ENCODE measurements around the gene WBP2NL.

WBP2NL gene

GRCh38 chr22:42074132-42074811, 75.7 kb downstream of the WBP2NL start, which contains the start of gene PHETA2:
Gene PHETA2 (plus strand): TSS chr22:42074248. CDS start chr22:42077294, 3,046 bp downstream.
- peak in 5 of 6 experiments; percentile 18 to 54 (median 34) for DNase-seq

DNA sequence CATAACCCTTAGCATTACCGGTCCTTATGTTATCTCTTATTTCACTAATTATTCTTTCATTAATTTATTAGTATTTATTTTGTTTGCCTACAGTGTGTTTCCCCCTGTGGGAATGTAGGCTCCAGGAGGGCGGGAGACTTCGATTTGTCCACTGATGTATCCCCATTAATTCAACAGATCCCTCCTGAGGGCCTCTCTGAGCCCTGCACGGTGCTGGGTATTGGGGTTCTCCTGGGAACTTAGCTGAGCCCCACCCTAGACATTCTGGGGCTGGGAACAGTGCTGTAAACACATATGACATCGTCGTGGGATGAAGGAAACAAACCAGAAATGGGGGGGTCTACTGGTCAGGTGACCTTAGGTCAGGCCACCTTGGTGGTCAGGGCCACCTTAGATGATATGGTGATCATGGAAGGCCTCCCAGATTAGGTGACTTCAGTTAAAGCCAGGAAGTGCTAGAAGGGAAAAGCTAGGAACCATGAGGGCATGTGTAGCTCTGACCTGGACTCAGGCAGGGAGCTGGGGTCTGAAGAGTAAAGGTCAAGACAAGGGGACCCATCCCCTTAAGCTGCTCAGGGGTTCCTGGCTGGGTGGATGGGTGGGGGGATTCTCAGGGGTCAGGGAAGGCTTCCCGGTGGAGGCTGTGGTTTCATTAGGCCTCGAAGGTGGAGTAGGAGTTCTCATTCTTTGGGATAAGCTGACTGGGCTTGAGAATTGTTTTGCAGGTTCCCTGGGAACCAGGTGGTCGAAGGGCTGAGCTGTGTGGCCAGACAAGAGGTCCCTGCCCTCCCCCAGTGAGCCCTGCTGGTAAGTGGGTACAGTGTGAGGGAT, 76.5 kb downstream of the WBP2NL start:
- no peak for DNase-seq

DNA sequence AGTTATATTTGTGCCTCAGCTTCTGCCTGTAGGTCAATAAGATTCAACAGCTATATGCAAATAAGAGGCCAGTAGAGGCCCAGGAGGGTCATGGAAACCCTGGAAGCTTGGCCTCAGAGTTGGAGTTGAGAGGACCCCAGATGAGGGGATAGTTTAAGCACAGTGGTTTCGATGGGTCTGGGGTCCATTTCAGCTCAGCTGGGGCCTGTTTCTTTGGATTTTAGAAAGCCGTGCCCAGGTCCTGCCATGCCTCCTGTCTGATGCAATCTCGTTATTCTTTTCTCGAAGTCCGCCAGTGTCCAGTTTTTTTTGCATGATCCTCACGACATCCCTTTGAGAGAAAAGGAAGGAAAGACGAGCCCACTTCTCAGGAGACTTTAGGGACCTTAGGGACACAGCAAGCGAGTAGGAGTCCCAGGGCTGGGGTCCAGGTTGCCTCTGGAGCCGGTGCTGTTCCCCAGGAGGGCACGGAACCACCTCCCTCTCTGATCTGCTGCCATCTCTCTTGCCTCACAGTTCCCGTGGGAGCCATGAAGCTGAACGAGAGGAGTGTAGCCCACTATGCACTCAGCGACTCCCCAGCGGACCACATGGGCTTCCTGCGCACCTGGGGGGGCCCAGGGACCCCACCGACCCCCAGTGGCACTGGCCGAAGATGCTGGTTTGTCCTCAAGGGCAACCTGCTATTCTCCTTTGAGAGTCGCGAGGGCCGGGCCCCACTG, 78.3 kb downstream of the WBP2NL start:
- DNase-seq: no peak

DNA sequence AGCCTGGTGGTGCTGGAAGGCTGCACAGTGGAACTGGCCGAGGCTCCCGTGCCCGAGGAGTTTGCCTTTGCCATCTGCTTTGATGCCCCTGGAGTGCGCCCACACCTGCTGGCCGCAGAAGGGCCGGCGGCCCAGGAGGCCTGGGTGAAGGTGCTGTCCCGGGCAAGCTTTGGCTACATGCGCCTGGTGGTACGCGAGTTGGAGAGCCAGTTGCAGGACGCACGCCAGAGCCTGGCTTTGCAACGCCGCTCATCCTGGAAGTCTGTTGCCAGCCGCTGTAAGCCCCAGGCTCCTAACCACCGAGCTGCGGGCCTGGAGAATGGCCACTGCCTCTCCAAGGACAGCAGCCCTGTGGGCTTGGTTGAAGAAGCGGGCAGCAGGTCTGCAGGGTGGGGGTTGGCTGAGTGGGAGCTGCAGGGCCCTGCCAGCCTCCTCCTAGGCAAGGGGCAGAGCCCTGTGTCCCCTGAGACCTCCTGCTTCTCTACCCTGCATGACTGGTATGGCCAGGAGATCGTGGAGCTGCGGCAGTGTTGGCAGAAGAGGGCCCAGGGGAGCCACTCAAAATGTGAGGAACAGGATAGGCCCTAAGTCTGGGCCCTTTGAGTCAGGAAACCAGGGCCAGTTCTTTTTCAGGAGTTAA, 79.0 kb downstream of the WBP2NL start:
- DNase-seq: no peak

All from stimulated activated naive CD4-positive, alpha-beta T cell (primary cell).